BE2C (cell line): ENCODE data around the gene MAGEC3.

Experiments used
- DNase-seq: peaks from one replicate; pipeline ENCODE4 v3.0.0-alpha.2; 2020
- H3K27me3 ChIP-seq: fragments of 250-450 bp; sonication (Bioruptor Pico); 2 replicates; pipeline ENCODE4 v1.5.1; 2020; ENCODE audit warnings: mild to moderate bottlenecking
- H3K36me3 ChIP-seq: fragments of 250-450 bp; sonication (Bioruptor Pico); 2 replicates; pipeline ENCODE4 v1.5.1; 2020; ENCODE audit warnings: mild to moderate bottlenecking
- H3K4me1 ChIP-seq: fragments of 250-450 bp; sonication (Bioruptor Pico); 2 replicates; pipeline ENCODE4 v1.5.1; 2020
- H3K4me3 ChIP-seq: 2 replicates; pipeline ENCODE4 v1.5.1; 2011; ENCODE audit warnings: low read depth, low read length
- H3K9me3 ChIP-seq: fragments of 250-450 bp; sonication (Bioruptor Pico); 2 replicates; pipeline ENCODE4 v1.5.1; 2020
- CTCF ChIP-seq: IDR thresholded peaks from 2 replicates; pipeline ENCODE4 v1.5.1; 2012; ENCODE audit warnings: mild to moderate bottlenecking, low read depth, low read length

MAGEC3 gene

GRCh38 chrX:141903400-141904155 lies 65.5 kb downstream of the MAGEC3 start, which contains the start of gene MAGEC1:
MAGEC1 (plus strand) TSS chrX:141903894; CDS start chrX:141905073, 1,179 bp downstream.
- H3K4me1 ChIP-seq: no peaks in the 10 kb centered on the region
- H3K9me3 ChIP-seq: no peaks in the 10 kb centered on the region
- TF ChIP-seq CTCF: no peak
- no peaks in the 10 kb centered on the region for H3K27me3 ChIP-seq
- H3K4me3 ChIP-seq: no peak within 1 kb of the TSS
- no peaks in the 10 kb centered on the region for H3K36me3 ChIP-seq
- no peak for DNase-seq

- H3K9me3 ChIP-seq: no peaks in the 10 kb centered on the region
- H3K27me3 ChIP-seq: no peaks in the 10 kb centered on the region
- H3K4me1 ChIP-seq: no peaks in the 10 kb centered on the region
- no peak for DNase-seq
- H3K36me3 ChIP-seq: no peaks in the 10 kb centered on the region
- TF ChIP-seq CTCF: no peak
- no peak overlapping the region for H3K4me3 ChIP-seq
Measured at GRCh38 chrX:141904262-141904661, 66.1 kb downstream of the MAGEC3 start.

GRCh38 chrX:141917801-141918200 lies 79.7 kb downstream of the MAGEC3 start:
- no peak for TF ChIP-seq CTCF
- Histone ChIP-seq H3K27me3 (no peaks in the 10 kb centered on the region), H3K36me3 (no peaks in the 10 kb centered on the region), H3K9me3 (no peaks in the 10 kb centered on the region), H3K4me1 (no peaks in the 10 kb centered on the region), H3K4me3 (no peak overlapping the region)
- DNase-seq: no peak

GRCh38 chrX:141924293-141924692 lies 86.2 kb downstream of the MAGEC3 start:
- no peaks in the 10 kb centered on the region for H3K4me1 ChIP-seq
- no peaks in the 10 kb centered on the region for H3K27me3 ChIP-seq
- TF ChIP-seq CTCF: no peak
- H3K36me3 ChIP-seq: no peaks in the 10 kb centered on the region
- DNase-seq: no peak
- H3K9me3 ChIP-seq: no peaks in the 10 kb centered on the region
- H3K4me3 ChIP-seq: no peak overlapping the region

GRCh38 chrX:141928432-141928831 lies 90.3 kb downstream of the MAGEC3 start:
- no peak for DNase-seq
- H3K9me3 ChIP-seq: no peaks in the 10 kb centered on the region
- H3K4me3 ChIP-seq: no peak overlapping the region
- no peaks in the 10 kb centered on the region for H3K4me1 ChIP-seq
- H3K36me3 ChIP-seq: no peaks in the 10 kb centered on the region
- no peaks in the 10 kb centered on the region for H3K27me3 ChIP-seq
- no peak for TF ChIP-seq CTCF

- DNase-seq: no peak
- H3K4me1 ChIP-seq: no peaks in the 10 kb centered on the region
- H3K9me3 ChIP-seq: no peaks in the 10 kb centered on the region
- TF ChIP-seq CTCF: no peak
- no peaks in the 10 kb centered on the region for H3K36me3 ChIP-seq
- no peak overlapping the region for H3K4me3 ChIP-seq
- no peaks in the 10 kb centered on the region for H3K27me3 ChIP-seq
Measured at GRCh38 chrX:141934059-141934641, 96.0 kb downstream of the MAGEC3 start.
